ENCODE measurements around the gene LURAP1L.
"Not testable (repeated sequence)": the region's sequence is repeated elsewhere in the genome, so short reads cannot be mapped to it uniquely, and the experiment has no call there.

The LURAP1L gene

GRCh38 chr9:12862611-12863410, 88.0 kb downstream of the LURAP1L start:
- DNase-seq = no peak

- DNase-seq = no peak
Measured at GRCh38 chr9:12863618-12864017, 88.8 kb downstream of the LURAP1L start.

GRCh38 chr9:12865380-12865779, 90.6 kb downstream of the LURAP1L start:
- not testable (repeated sequence) for DNase-seq
